ENCODE measurements around the gene OR8G5.

The OR8G5 gene

GRCh38 chr11:124294687-124295086 lies 38.5 kb downstream of the OR8G5 start:
- DNase-seq: peak; percentile 32 to 41

GRCh38 chr11:124296016-124296415 lies 39.8 kb downstream of the OR8G5 start:
- DNase-seq: no peak

- DNase-seq: no peak
Measured at GRCh38 chr11:124297921-124298320, 41.7 kb downstream of the OR8G5 start.

- DNase-seq: peak in 1 of 2 donors; percentile 52
Measured at GRCh38 chr11:124301548-124301947, 45.4 kb downstream of the OR8G5 start.

- no peak for DNase-seq
Measured at GRCh38 chr11:124302347-124303125, 46.4 kb downstream of the OR8G5 start.

GRCh38 chr11:124307093-124307492 lies 50.9 kb downstream of the OR8G5 start:
- DNase-seq: no peak

GRCh38 chr11:124310721-124311120 lies 54.5 kb downstream of the OR8G5 start:
- DNase-seq: no peak

GRCh38 chr11:124311269-124311668 lies 55.1 kb downstream of the OR8G5 start:
- DNase-seq: no peak

GRCh38 chr11:124311670-124312069 lies 55.5 kb downstream of the OR8G5 start:
- no peak for DNase-seq

- DNase-seq: no peak
Measured at GRCh38 chr11:124313131-124313530, 57.0 kb downstream of the OR8G5 start.

- no peak for DNase-seq
Measured at GRCh38 chr11:124313849-124314248, 57.7 kb downstream of the OR8G5 start, which contains the start of gene OR8D1. OR8D1 (minus strand) TSS chr11:124313949; CDS start chr11:124310766, 3,183 bp downstream.

- DNase-seq: peak in 1 of 2 donors; percentile 13
Measured at GRCh38 chr11:124315052-124315451, 58.9 kb downstream of the OR8G5 start.
